HepG2 (cell line): ENCODE data around the gene NIBAN1. TPM values are rescaled to one million over a fixed set of nuclear protein-coding genes. Genes with fewer than 3 reads are reported as not detected.
"Not testable (repeated sequence)": the region's sequence is repeated elsewhere in the genome, so short reads cannot be mapped to it uniquely, and the experiment has no call there.

ENCODE experiments used
- ATAC-seq: fragments of 200-7000 bp; cut with Tn5 transposase; 3 replicates; pipeline ENCODE4 v1.9.1; 2020; ENCODE audit warnings: mild to moderate bottlenecking, moderate library complexity
- BruUV-seq: library from RNA; stranded (reverse); fragments of 400-500 nt; replicated peaks from 2 replicates; lab custom pipeline; 2021; lab: Mats Ljungman, UMichigan
- CTCF ChIA-PET: fragments of 300-600 bp; formaldehyde crosslinking; extraction: SDS; loops from one replicate; lab custom pipeline; 2021; ENCODE audit warnings: low total read pairs, inconsistent platforms, low intra/inter-chr PET ratio; lab: Yijun Ruan, JAX
- POLR2A ChIA-PET: fragments of 350-600 bp; sonication (Branson Sonifier 250); formaldehyde crosslinking; loops from one replicate; lab custom pipeline; 2020; ENCODE audit warnings: antibody characterized with exemption, inconsistent platforms; lab: Yijun Ruan, JAX
- DNase-seq: peaks from one replicate; pipeline ENCODE4 v3.0.0-alpha.2; 2015; ENCODE audit warnings: low spot score
- FAIRE-seq: peaks from 3 replicates; lab custom pipeline; 2011; peaks lifted over from hg19 to GRCh38; lab: Jason Lieb, UNC
- H2AFZ ChIP-seq: one replicate; pipeline ENCODE4 v1.6.1; 2011; ENCODE audit warnings: low read length, inconsistent platforms
- H3K27ac ChIP-seq: fragments of 300-600 bp; 3 replicates; pipeline ENCODE4 v1.8.0; 2011; ENCODE audit warnings: mixed run types, mild to moderate bottlenecking, mixed read lengths, low read length, inconsistent platforms; ENCODE audit not compliant: insufficient read depth; ENCODE audit errors: extremely low read length
- H3K27me3 ChIP-seq, 2 experiments: fragments of 200-600 bp in 1 of 2; 2 replicates in 1 of 2; 3 replicates in 1 of 2; pipeline versions ENCODE4 v1.6.0 to v1.8.0; 2011; ENCODE audit warnings: low read length in 2 of 2, mild to moderate bottlenecking in 2 of 2, moderate library complexity in 2 of 2, inconsistent platforms in 1 of 2; ENCODE audit not compliant: insufficient read depth in 2 of 2, control insufficient read depth in 1 of 2
- H3K36me3 ChIP-seq, 2 experiments: fragments of 200-600 bp in 1 of 2; replicated peaks in 1 of 2; 2 replicates in 1 of 2; 3 replicates in 1 of 2; pipeline versions ENCODE4 v1.5.1 to v1.8.0; 2011; ENCODE audit warnings: low read length in 2 of 2, inconsistent platforms in 1 of 2; ENCODE audit not compliant: insufficient read depth in 2 of 2, control insufficient read depth in 1 of 2
- H3K4me1 ChIP-seq: 2 replicates; pipeline ENCODE4 v1.5.1; 2012; ENCODE audit warnings: low read length, inconsistent platforms; ENCODE audit not compliant: insufficient read depth
- H3K4me2 ChIP-seq: 2 replicates; pipeline ENCODE4 v1.6.0; 2011; ENCODE audit warnings: low read depth, low read length, inconsistent platforms
- H3K4me3 ChIP-seq, 3 experiments: fragments of 200-600 bp in 1 of 3; sonication (generic), shearing (Covaris generic) in 1 of 3; replicated peaks in 1 of 3; 2 replicates each; pipeline ENCODE4 v1.5.1; 2011 to 2016; ENCODE audit warnings: low read length in 3 of 3, inconsistent platforms in 2 of 3, low read depth in 2 of 3, mild to moderate bottlenecking in 2 of 3, control low read depth in 1 of 3, mixed read lengths in 1 of 3; ENCODE audit not compliant: insufficient read depth in 1 of 3
- H3K79me2 ChIP-seq: one replicate; pipeline ENCODE4 v1.6.1; 2011; ENCODE audit warnings: low read length, inconsistent platforms; ENCODE audit not compliant: insufficient read depth
- H3K9ac ChIP-seq: 2 replicates; pipeline ENCODE4 v1.6.0; 2011; ENCODE audit warnings: mild to moderate bottlenecking, low read depth, low read length, inconsistent platforms; ENCODE audit not compliant: insufficient read depth
- H3K9me3 ChIP-seq: 2 replicates; pipeline ENCODE4 v1.5.1; 2012; ENCODE audit warnings: mild to moderate bottlenecking, low read length
- H4K20me1 ChIP-seq: 2 replicates; pipeline ENCODE4 v1.6.0; 2011; ENCODE audit warnings: inconsistent platforms, mild to moderate bottlenecking, low read length, moderate library complexity; ENCODE audit not compliant: insufficient read depth
- CHD4 ChIP-seq: fragments of 200-600 bp; sonication (generic); IDR thresholded peaks from 2 replicates; pipeline ENCODE4 v1.7.0; 2017; ENCODE audit warnings: mild to moderate bottlenecking, low read length, borderline replicate concordance
- DNMT1 ChIP-seq: sonication (generic); formaldehyde crosslinking; IDR thresholded peaks from 2 replicates; pipeline ENCODE4 v1.5.1; 2020; ENCODE audit warnings: mild to moderate bottlenecking, missing genetic modification reagents
- E2F1 ChIP-seq: sonication (generic); formaldehyde crosslinking; IDR thresholded peaks from 2 replicates; pipeline ENCODE4 v1.5.0; 2020; ENCODE audit warnings: missing genetic modification reagents
- RBM39 ChIP-seq: fragments of 200-400 bp; formaldehyde crosslinking; IDR thresholded peaks from one replicate; pipeline ENCODE4 v1.6.1; 2018; ENCODE audit warnings: antibody characterized with exemption, mild to moderate bottlenecking, low read depth, low read length; ENCODE audit not compliant: poor library complexity, severe bottlenecking
- SRSF1 ChIP-seq: fragments of 200-400 bp; formaldehyde crosslinking; optimal IDR thresholded peaks from 2 replicates; pipeline ENCODE3; 2017; ENCODE audit warnings: mild to moderate bottlenecking, low read depth, low read length, moderate library complexity
- SUZ12 ChIP-seq: fragments of 150-350 bp; IDR thresholded peaks from 2 replicates; pipeline ENCODE4 v1.6.1; 2014; ENCODE audit warnings: low read depth, low read length
- ZNF230 ChIP-seq: sonication (generic); formaldehyde crosslinking; IDR thresholded peaks from 2 replicates; pipeline ENCODE4 v1.4.0; 2020; ENCODE audit warnings: mild to moderate bottlenecking, missing genetic modification reagents
- ZNF256 ChIP-seq: sonication (generic); formaldehyde crosslinking; conservative IDR thresholded peaks from 2 replicates; pipeline ENCODE4 v1.4.0; 2020; ENCODE audit warnings: missing genetic modification reagents
- ZNF329 ChIP-seq: sonication (generic); formaldehyde crosslinking; IDR thresholded peaks from 2 replicates; pipeline ENCODE4 v1.9.0; 2021; ENCODE audit warnings: low read depth, mild to moderate bottlenecking, missing genetic modification reagents
- ZNF350 ChIP-seq: sonication (generic); formaldehyde crosslinking; IDR thresholded peaks from 2 replicates; pipeline ENCODE4 v1.4.0; 2020; ENCODE audit warnings: mild to moderate bottlenecking, low read depth, missing genetic modification reagents, borderline replicate concordance
- ZNF816 ChIP-seq: sonication (generic); formaldehyde crosslinking; IDR thresholded peaks from 2 replicates; pipeline ENCODE4 v1.8.0; 2022; ENCODE audit warnings: missing genetic modification reagents, mild to moderate bottlenecking, borderline replicate concordance
- WGBS: methylation state at CpG from one replicate; pipeline ENCODE4 v1.1.6; 2017; ENCODE audit warnings: low lambda C conversion rate; 5-methylcytosine and 5-hydroxymethylcytosine counted together
- in situ Hi-C: cut with HindIII; loops from 2 replicates; pipeline ENCODE4 v1.10.0; 2017; ENCODE audit warnings: low pct_unique_long_range_greater_than_20kb; ENCODE audit not compliant: extremely low pct_ligation_motif_present
- intact Hi-C: fragments of 100-400 bp; cut with micrococcal nuclease; formaldehyde crosslinking; loops from one replicate; pipeline ENCODE4 v1.10.0; 2022; ENCODE audit not compliant: unreplicated experiment
- polyA plus RNA-seq, 8 experiments: library from polyadenylated mRNA; depleted of rRNA in 3 of 8; stranded (reverse) in 7 of 8; unstranded in 1 of 8; fragments of >200 nt; fragmentation: Illumina TruSeq in 4 of 8; extraction: Trizol in 4 of 8; gene quantifications; 2 replicates each; pipeline versions ENCODE4 v1.2.1 to v1.2.3, GENCODE V29; 2011 to 2016; ENCODE audit warnings: low read depth in 4 of 8, missing spikeins in 1 of 8, mixed read lengths in 1 of 8; ENCODE audit not compliant: insufficient read depth in 1 of 8
- total RNA-seq, 5 experiments: library from RNA; depleted of rRNA; stranded (reverse); fragments of >200 nt; fragmentation: Illumina TruSeq; extraction: Trizol; gene quantifications; 2 replicates each; pipeline ENCODE4 v1.2.3, GENCODE V29; 2016; ENCODE audit warnings: low read depth in 1 of 5

The NIBAN1 gene
- total and polyA plus RNA-seq, 2 of the 13 experiments (the other 11 are each of a cell fraction or from before 2014, with no cell fraction given) = not detected

DNA sequence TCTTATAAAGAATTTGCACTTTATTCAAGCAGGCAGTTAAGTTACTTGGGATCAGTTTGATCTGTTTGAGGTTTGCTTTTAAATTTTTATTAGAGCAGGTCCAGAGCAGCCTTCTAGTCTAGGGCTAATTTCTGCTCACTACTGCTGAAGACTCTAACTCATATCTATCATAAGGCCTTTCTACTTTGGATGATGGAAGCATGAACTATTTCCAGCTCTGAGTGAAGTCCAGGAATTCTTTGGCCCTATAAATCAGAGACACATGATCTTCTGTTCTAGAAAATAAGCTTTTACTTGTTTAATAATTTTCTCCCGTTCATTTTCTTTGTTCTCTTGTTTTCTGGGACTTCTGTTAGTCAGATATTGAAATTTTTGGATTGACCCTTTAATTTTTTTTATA is 14.7 kb downstream of the NIBAN1 start:
- TF ChIP-seq E2F1 (CRISPR knock-in tag) = no peak
- TF ChIP-seq ZNF329 (CRISPR knock-in tag) = no peak
- no peak for TF ChIP-seq ZNF230 (CRISPR knock-in tag)
- no peak for TF ChIP-seq ZNF350 (CRISPR knock-in tag)
- TF ChIP-seq ZNF256 (CRISPR knock-in tag) = no peak
- WGBS = 3% methylated on average over 1 of the region's 1 CpG
- in situ Hi-C loops (no loop called here), intact Hi-C loops (no loop called here)
- Histone ChIP-seq H3K4me2 (no peak overlapping the region), H2AFZ (no peak overlapping the region), H3K4me1 (no peaks in the 10 kb centered on the region), H3K27ac (no peak overlapping the region), H3K9me3 (no peaks in the 10 kb centered on the region), H4K20me1 (no peaks in the 10 kb centered on the region), H3K36me3 (no peaks in the 10 kb centered on the region), H3K79me2 (no peaks in the 10 kb centered on the region), H3K4me3 (no peak overlapping the region), H3K27me3 (0 out of 5 replicates have a peak, but pooled peaks cover 0 to 3% of the 10 kb centered on the region in 2 experiments), H3K9ac (no peak overlapping the region)
- FAIRE-seq (no peak), DNase-seq (no peak), ATAC-seq (no peak)
- ChIA-PET CTCF (no interaction called here), POLR2A (no interaction called here)
- BruUV-seq = no TSS peak

- WGBS = 16% methylated on average over 4 of the region's 4 CpGs
- ChIA-PET POLR2A (no interaction called here), CTCF (no interaction called here)
- Histone ChIP-seq H3K79me2 (no peaks in the 10 kb centered on the region), H3K4me3 (no peak overlapping the region), H3K27ac (no peak overlapping the region), H3K9ac (no peak overlapping the region), H3K27me3 (0 out of 5 replicates have a peak, but pooled peaks cover 0 to 3% of the 10 kb centered on the region in 2 experiments), H3K36me3 (no peaks in the 10 kb centered on the region), H2AFZ (no peak overlapping the region), H3K4me1 (no peaks in the 10 kb centered on the region), H3K9me3 (no peaks in the 10 kb centered on the region), H4K20me1 (no peaks in the 10 kb centered on the region), H3K4me2 (no peak overlapping the region)
- no peak for FAIRE-seq
- TF ChIP-seq SRSF1 (no peak), CHD4 (no peak), RBM39 (no peak), SUZ12 (no peak), DNMT1 (no peak), ZNF816 (no peak)
- intact Hi-C loops (no loop called here), in situ Hi-C loops (no loop called here)
- no TSS peak for BruUV-seq
- ATAC-seq = no peak
- no peak for DNase-seq
These were observed 15.6 kb downstream of the NIBAN1 start for GRCh38 chr1:184958554-184959353.

GRCh38 chr1:184957901-184958300 is 16.4 kb downstream of the NIBAN1 start:
- ATAC-seq, H3K9me3 ChIP-seq, H3K27me3 ChIP-seq, H3K9ac ChIP-seq, H3K36me3 ChIP-seq, H3K4me3 ChIP-seq, H3K27ac ChIP-seq, in situ Hi-C loops, H4K20me1 ChIP-seq, intact Hi-C loops, FAIRE-seq, CTCF ChIA-PET, DNase-seq, H3K79me2 ChIP-seq, POLR2A ChIA-PET, H3K4me2 ChIP-seq, H2AFZ ChIP-seq, H3K4me1 ChIP-seq, BruUV-seq: not testable (repeated sequence)
- 4% methylated on average over 2 of the region's 2 CpGs for WGBS
